OCI-LY7 (cell line): ENCODE measurements around the gene PTPN18.

Experiments
- EZH2phosphoT487 ChIP-seq: fragments of 200-600 bp; sonication (generic); IDR thresholded peaks from 2 replicates; pipeline ENCODE4 v1.6.1; 2018; ENCODE audit warnings: low read depth, borderline replicate concordance, mild to moderate bottlenecking, mixed run types, antibody characterized with exemption, low read length, moderate library complexity, mixed read lengths
- TF ChIP-seq, protein P1 (sequence below): fragments of 200-600 bp; sonication (generic); conservative IDR thresholded peaks from 2 replicates; pipeline ENCODE4 v1.5.1; 2014; ENCODE audit warnings: mild to moderate bottlenecking, antibody characterized with exemption, low read length, moderate library complexity, mixed read lengths

DNA sequence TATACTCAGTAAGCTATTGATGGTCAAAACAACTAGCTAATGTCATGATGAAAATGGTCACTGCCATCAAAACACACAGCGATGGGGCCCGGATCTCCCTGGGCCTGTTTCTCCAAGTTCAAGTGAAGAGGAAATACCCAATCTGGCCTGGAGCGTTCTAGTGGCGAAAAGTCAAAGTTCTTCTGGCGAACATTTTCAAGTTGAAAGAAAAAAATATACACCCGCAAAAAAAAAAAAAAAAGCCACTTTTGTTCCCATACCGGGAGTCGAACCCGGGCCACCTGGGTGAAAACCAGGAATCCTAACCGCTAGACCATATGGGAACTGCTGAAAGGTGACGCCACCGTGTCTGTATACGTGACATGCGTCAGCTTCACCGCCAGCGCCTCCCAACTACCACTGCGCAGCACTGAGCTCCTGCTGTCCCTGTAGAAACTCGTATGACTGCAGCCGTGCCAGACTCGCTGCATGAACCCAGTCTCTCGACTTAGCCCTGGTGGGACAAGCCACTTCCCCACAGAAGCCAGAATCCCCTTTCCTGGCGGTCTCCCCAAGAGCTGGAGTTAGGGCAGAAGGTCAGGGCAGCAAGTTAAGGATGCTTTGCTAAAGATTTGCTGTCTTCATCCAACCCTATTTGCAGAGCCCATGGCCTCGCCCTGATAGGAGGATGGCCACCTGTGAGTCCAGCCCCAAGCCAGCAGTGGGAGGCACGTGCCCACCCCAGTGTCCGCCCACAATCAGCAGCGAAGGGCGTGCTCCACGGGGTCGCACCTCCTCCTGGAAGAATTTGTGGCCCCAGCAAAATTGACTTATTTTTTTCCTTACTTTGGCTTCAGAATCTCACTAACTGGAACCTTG, 18.8 kb upstream of the PTPN18 start:
- TF ChIP-seq, protein P1, sequence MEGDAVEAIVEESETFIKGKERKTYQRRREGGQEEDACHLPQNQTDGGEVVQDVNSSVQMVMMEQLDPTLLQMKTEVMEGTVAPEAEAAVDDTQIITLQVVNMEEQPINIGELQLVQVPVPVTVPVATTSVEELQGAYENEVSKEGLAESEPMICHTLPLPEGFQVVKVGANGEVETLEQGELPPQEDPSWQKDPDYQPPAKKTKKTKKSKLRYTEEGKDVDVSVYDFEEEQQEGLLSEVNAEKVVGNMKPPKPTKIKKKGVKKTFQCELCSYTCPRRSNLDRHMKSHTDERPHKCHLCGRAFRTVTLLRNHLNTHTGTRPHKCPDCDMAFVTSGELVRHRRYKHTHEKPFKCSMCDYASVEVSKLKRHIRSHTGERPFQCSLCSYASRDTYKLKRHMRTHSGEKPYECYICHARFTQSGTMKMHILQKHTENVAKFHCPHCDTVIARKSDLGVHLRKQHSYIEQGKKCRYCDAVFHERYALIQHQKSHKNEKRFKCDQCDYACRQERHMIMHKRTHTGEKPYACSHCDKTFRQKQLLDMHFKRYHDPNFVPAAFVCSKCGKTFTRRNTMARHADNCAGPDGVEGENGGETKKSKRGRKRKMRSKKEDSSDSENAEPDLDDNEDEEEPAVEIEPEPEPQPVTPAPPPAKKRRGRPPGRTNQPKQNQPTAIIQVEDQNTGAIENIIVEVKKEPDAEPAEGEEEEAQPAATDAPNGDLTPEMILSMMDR = no peak
- TF ChIP-seq EZH2phosphoT487 = no peak
